ENCODE results near the gene KRT86.

Gene KRT86

DNA sequence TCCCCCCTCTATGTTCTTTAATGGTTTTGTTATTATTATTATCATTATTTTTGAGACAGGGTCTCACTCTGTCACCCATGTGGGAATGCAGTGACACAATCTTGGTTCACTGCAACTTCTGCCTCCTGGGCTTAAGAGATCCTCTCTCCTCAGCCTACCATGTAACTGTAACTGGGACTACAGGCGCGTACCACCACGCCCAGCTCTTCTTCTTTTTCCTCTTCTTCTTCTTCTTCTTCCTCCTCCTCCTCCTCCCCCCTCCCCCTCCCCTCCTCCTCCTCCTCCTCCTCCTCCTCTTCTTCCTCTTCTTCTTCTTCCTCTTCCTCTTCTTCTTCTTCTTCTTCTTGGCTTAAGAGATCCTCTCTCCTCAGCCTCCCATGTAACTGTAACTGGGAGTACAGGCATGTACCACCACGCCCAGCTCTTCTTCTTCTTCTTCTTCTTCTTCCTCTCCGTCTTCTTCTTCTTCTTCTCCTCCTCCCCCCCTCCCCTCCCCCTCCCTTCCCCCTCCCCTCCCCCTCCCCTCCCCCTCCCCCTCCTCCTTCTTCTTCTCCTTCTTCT, 46.8 kb upstream of the KRT86 start:
- CTCF ChIA-PET, result interaction anchor here (0.8 to 1.5 kb wide), 4 partner anchors 14 to 71 kb away, joined by 3 to 5 read pairs (median 4); no protein-coding TSS in a partner anchor
- no peak for TF ChIP-seq HOXC10 (CRISPR knock-in tag; IDR thresholded peaks at IDR 0.05)
- TF ChIP-seq, protein P1, sequence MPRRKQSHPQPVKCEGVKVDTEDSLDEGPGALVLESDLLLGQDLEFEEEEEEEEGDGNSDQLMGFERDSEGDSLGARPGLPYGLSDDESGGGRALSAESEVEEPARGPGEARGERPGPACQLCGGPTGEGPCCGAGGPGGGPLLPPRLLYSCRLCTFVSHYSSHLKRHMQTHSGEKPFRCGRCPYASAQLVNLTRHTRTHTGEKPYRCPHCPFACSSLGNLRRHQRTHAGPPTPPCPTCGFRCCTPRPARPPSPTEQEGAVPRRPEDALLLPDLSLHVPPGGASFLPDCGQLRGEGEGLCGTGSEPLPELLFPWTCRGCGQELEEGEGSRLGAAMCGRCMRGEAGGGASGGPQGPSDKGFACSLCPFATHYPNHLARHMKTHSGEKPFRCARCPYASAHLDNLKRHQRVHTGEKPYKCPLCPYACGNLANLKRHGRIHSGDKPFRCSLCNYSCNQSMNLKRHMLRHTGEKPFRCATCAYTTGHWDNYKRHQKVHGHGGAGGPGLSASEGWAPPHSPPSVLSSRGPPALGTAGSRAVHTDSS (tag by site-specific recombination; IDR thresholded peaks at IDR 0.05), result peak; percentile 68
- TF ChIP-seq MYNN (tag by site-specific recombination; IDR thresholded peaks at IDR 0.05; ENCODE audit: borderline replicate concordance), result no peak
- POLR2A ChIA-PET, result no interaction called here

DNA sequence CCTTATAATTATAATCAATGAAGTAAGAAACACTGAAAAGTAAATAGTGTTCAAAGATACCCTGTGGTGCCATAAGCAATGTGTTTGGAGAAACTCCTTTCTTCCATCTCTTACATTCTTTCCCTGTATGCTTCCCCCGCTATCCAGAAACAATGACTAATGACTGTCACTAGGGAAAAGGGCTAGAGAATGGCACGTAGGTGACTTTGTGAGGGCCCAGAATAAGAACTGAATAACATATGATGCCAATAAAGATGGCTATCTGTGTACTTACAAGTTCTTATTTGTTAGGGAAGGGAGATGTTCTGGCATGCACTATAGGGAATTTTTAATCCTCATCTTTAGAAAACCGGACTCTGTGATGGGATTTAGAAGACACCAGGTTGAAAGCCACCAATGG, 46.1 kb upstream of the KRT86 start:
- TF ChIP-seq HOXD13 (CRISPR knock-in tag; IDR thresholded peaks at IDR 0.05; ENCODE audit: borderline replicate concordance) (no peak), ZNF416 (tag by site-specific recombination; IDR thresholded peaks at IDR 0.05) (no peak), KLF10 (tag by site-specific recombination; IDR thresholded peaks at IDR 0.05) (no peak), KLF1 (tag by site-specific recombination; IDR thresholded peaks at IDR 0.05) (no peak), OSR2 (tag by site-specific recombination; IDR thresholded peaks at IDR 0.05) (no peak), KLF16 (tag by site-specific recombination; IDR thresholded peaks at IDR 0.05) (no peak), ZBTB7A (tag by site-specific recombination; IDR thresholded peaks at IDR 0.05; ENCODE audit: low read depth) (no peak), SALL2 (tag by site-specific recombination; IDR thresholded peaks at IDR 0.05; ENCODE audit: borderline replicate concordance) (no peak), ZNF155 (tag by site-specific recombination; IDR thresholded peaks at IDR 0.05) (no peak), ZNF174 (tag by site-specific recombination; IDR thresholded peaks at IDR 0.05) (no peak), ZNF585B (tag by site-specific recombination; IDR thresholded peaks at IDR 0.05) (no peak), ZNF792 (tag by site-specific recombination; IDR thresholded peaks at IDR 0.05) (no peak), ZNF707 (tag by site-specific recombination; IDR thresholded peaks at IDR 0.05) (no peak), ZNF112 (tag by site-specific recombination; IDR thresholded peaks at IDR 0.05) (no peak), ZNF146 (tag by site-specific recombination; IDR thresholded peaks at IDR 0.05) (no peak)
- TF ChIP-seq, protein P2, sequence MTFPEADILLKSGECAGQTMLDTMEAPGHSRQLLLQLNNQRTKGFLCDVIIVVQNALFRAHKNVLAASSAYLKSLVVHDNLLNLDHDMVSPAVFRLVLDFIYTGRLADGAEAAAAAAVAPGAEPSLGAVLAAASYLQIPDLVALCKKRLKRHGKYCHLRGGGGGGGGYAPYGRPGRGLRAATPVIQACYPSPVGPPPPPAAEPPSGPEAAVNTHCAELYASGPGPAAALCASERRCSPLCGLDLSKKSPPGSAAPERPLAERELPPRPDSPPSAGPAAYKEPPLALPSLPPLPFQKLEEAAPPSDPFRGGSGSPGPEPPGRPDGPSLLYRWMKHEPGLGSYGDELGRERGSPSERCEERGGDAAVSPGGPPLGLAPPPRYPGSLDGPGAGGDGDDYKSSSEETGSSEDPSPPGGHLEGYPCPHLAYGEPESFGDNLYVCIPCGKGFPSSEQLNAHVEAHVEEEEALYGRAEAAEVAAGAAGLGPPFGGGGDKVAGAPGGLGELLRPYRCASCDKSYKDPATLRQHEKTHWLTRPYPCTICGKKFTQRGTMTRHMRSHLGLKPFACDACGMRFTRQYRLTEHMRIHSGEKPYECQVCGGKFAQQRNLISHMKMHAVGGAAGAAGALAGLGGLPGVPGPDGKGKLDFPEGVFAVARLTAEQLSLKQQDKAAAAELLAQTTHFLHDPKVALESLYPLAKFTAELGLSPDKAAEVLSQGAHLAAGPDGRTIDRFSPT (tag by site-specific recombination; IDR thresholded peaks at IDR 0.05), result no peak
- TF ChIP-seq, protein P3, sequence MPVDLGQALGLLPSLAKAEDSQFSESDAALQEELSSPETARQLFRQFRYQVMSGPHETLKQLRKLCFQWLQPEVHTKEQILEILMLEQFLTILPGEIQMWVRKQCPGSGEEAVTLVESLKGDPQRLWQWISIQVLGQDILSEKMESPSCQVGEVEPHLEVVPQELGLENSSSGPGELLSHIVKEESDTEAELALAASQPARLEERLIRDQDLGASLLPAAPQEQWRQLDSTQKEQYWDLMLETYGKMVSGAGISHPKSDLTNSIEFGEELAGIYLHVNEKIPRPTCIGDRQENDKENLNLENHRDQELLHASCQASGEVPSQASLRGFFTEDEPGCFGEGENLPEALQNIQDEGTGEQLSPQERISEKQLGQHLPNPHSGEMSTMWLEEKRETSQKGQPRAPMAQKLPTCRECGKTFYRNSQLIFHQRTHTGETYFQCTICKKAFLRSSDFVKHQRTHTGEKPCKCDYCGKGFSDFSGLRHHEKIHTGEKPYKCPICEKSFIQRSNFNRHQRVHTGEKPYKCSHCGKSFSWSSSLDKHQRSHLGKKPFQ (tag by site-specific recombination; IDR thresholded peaks at IDR 0.05), result no peak
- H3K4me1 ChIP-seq (ENCODE audit: control insufficient read depth, insufficient read depth, low read length), result no peaks in the 10 kb centered on the region
- no peaks in the 10 kb centered on the region for H3K36me3 ChIP-seq (ENCODE audit: control insufficient read depth in 2 of 2, insufficient read depth in 1 of 2, low read length in 2 of 2)
- H3K27ac ChIP-seq (ENCODE audit: extremely low read depth, low read depth, low read length), result no peak overlapping the region
- H3K4me3 ChIP-seq (ENCODE audit: low read depth, low read length), result no peak overlapping the region
- no peaks in the 10 kb centered on the region for H3K9me3 ChIP-seq (ENCODE audit: control insufficient read depth, insufficient read depth, low read depth, low read length)
- ChIA-PET POLR2A (no interaction called here), CTCF (interaction anchor here (1.5 kb wide), 1 partner anchor 15 kb away, joined by 5 read pairs; no protein-coding TSS in a partner anchor)

More for the DNA sequence above, 46.8 kb upstream of the KRT86 start:
- Histone ChIP-seq H3K4me3 (ENCODE audit: low read depth, low read length) (no peak overlapping the region), H3K27ac (ENCODE audit: extremely low read depth, low read depth, low read length) (no peak overlapping the region), H3K36me3 (ENCODE audit: control insufficient read depth in 2 of 2, insufficient read depth in 1 of 2, low read length in 2 of 2) (no peaks in the 10 kb centered on the region), H3K9me3 (ENCODE audit: control insufficient read depth, insufficient read depth, low read depth, low read length) (no peaks in the 10 kb centered on the region), H3K4me1 (ENCODE audit: control insufficient read depth, insufficient read depth, low read length) (no peaks in the 10 kb centered on the region)
